ENCODE measurements around the gene KCNT2. TPM values are rescaled to one million over a fixed set of nuclear protein-coding genes. Genes with fewer than 3 reads are reported as not detected.
"Not testable (repeated sequence)": the region's sequence is repeated elsewhere in the genome, so short reads cannot be mapped to it uniquely, and the experiment has no call there.

KCNT2 gene
- total and polyA plus RNA-seq, 8 donors = 2.7 to 6.8 (median 5.1) TPM

DNA sequence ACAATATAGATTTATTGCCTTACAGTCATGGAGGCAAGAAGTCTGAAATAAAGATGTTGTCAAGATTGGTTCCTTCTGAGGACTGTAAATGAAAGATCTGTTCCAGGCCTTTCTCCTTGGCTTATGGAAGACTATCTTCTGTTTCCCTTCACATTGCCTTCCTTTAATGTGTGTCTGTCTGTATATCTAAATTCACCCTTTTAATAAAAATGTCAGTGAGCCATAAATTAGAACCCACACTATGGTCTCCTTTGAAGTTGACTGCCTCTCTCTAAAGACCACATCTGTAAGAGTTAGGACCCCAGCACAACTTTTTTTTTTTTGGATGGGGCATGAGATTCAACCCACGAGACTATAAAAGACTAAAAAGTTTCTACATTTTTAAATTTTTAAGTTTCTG is 305.8 kb downstream of the KCNT2 start:
- no peak for DNase-seq

DNA sequence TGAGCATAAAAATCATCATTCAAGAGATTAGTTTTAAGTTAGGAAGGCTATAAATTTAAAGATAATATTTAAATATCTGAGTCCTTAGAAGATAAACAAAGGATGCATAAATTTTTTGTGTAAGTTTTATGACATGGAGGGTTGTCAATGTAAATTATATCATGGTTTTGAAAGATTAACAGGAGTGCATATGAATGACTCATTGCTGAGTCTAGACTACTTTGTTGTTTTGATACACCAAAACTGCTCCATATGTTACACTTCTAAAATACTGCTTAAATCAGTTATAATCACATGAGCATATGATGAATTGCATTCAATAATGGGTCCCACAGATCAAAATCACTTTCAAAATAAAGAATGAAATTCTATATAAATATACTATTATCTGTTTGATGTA is 312.5 kb downstream of the KCNT2 start:
- H3K9me3 ChIP-seq = no peaks in the 10 kb centered on the region
- no peak overlapping the region for H3K4me3 ChIP-seq
- no peak for DNase-seq
- intact Hi-C loops (cut with DNase I) = no loop called here
- no peak for ATAC-seq
- H3K36me3 ChIP-seq = no peaks in the 10 kb centered on the region
- H3K27ac ChIP-seq = no peak overlapping the region
- TF ChIP-seq, protein P1, sequence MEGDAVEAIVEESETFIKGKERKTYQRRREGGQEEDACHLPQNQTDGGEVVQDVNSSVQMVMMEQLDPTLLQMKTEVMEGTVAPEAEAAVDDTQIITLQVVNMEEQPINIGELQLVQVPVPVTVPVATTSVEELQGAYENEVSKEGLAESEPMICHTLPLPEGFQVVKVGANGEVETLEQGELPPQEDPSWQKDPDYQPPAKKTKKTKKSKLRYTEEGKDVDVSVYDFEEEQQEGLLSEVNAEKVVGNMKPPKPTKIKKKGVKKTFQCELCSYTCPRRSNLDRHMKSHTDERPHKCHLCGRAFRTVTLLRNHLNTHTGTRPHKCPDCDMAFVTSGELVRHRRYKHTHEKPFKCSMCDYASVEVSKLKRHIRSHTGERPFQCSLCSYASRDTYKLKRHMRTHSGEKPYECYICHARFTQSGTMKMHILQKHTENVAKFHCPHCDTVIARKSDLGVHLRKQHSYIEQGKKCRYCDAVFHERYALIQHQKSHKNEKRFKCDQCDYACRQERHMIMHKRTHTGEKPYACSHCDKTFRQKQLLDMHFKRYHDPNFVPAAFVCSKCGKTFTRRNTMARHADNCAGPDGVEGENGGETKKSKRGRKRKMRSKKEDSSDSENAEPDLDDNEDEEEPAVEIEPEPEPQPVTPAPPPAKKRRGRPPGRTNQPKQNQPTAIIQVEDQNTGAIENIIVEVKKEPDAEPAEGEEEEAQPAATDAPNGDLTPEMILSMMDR (IDR thresholded peaks at IDR 0.05) = no peak
- H3K4me1 ChIP-seq = no peaks in the 10 kb centered on the region
- H3K27me3 ChIP-seq = no peaks in the 10 kb centered on the region

More for the DNA sequence above, 305.8 kb downstream of the KCNT2 start:
- TF ChIP-seq, protein P1 (IDR thresholded peaks at IDR 0.05) = no peak
- intact Hi-C loops (cut with DNase I) = loop anchor here in 1 of 2 donors (10.0 kb wide), 1 partner anchor 158 kb away; no protein-coding TSS in a partner anchor
- Histone ChIP-seq H3K9me3 (no peaks in the 10 kb centered on the region), H3K27me3 (no peaks in the 10 kb centered on the region), H3K4me1 (no peaks in the 10 kb centered on the region), H3K27ac (no peak overlapping the region), H3K36me3 (no peaks in the 10 kb centered on the region), H3K4me3 (no peak overlapping the region)
- ATAC-seq = no peak

DNA sequence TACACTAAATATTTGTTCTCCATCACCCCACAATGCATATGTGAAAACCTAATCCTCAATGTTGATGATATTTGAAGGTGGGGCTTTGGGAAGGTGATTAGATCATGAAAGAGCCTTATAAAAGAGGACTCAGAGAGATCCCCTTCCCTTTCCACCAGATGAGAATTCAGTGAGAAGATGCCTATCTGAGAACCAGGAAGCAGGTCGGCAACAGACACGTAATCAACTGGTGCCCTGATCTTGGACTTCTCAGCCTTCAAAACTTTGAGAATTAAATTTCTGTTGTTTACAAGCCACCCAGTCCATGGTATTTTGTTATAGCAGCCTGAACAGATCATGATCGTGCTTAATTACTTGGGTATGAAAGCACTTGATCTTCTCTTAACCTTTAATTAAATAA is 329.4 kb downstream of the KCNT2 start:
- H3K4me1 ChIP-seq = no peaks in the 10 kb centered on the region
- intact Hi-C loops (cut with DNase I) = no loop called here
- DNase-seq = no peak
- H3K27me3 ChIP-seq = no peaks in the 10 kb centered on the region
- no peak overlapping the region for H3K27ac ChIP-seq
- ATAC-seq = no peak
- H3K36me3 ChIP-seq = no peaks in the 10 kb centered on the region
- no peak overlapping the region for H3K4me3 ChIP-seq
- H3K9me3 ChIP-seq = no peaks in the 10 kb centered on the region
- TF ChIP-seq, protein P1 (IDR thresholded peaks at IDR 0.05) = no peak

DNA sequence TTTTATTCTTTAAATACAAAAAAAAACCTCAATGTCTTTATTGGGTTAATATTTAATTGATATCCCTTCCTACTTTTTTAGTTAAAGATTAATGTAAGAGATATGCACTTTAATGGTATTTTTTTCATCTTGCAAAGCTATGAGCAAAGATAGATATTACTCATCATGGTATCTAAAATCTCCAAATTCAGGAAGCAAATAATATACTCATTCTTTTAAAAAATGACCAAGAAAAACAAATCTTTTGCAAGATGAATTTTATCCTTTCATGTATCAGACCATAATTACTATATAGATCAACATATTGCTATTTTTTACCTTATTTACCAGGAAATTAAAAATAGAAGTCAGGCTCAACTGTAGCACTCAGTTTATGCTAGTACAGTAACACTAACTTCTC is 330.4 kb downstream of the KCNT2 start:
- Histone ChIP-seq H3K4me3 (no peak overlapping the region), H3K27me3 (no peaks in the 10 kb centered on the region), H3K4me1 (no peaks in the 10 kb centered on the region), H3K27ac (no peak overlapping the region), H3K36me3 (no peaks in the 10 kb centered on the region), H3K9me3 (no peaks in the 10 kb centered on the region)
- ATAC-seq (no peak), DNase-seq (no peak)
- intact Hi-C loops (cut with DNase I) = no loop called here
- TF ChIP-seq, protein P1 (IDR thresholded peaks at IDR 0.05) = no peak

DNA sequence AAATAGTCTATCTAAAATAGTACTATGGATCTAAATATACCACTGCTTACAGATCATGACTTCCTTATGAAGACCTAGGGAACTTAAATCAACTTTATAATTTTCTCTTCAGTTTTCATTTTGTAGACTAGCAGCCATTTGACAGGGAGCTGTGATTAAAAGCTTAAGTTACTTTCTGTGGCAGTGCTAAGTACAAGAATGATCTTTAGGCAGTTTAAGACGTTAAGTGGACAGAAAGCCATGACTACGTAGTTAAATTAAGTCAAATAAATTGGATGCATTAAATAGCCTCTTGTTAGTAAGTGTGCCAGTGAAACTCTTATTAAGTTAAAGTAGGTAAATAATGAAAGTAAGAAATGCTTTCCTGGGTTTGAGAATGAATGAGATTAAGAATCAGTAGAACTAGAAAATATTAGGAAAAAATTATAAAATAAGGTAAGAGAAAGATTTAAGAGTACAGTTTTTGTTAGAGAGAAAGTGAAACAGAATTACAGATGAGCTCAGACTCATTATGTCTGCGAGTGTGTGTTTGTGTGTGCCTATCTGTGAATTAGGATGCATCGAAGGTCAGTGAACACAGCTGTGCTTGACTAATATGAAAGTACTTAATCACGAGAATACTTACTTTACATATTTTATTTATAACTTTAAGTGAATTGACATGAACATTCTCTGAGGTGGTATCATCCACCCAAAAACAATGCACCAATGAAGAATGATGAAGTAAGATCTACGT is 336.9 kb downstream of the KCNT2 start:
- no peaks in the 10 kb centered on the region for H3K4me1 ChIP-seq
- intact Hi-C loops (cut with DNase I) = no loop called here
- H3K36me3 ChIP-seq = no peaks in the 10 kb centered on the region
- H3K9me3 ChIP-seq = no peaks in the 10 kb centered on the region
- TF ChIP-seq, protein P1 (IDR thresholded peaks at IDR 0.05) = no peak
- H3K27ac ChIP-seq = no peak overlapping the region
- ATAC-seq = no peak
- H3K4me3 ChIP-seq = no peak overlapping the region
- no peaks in the 10 kb centered on the region for H3K27me3 ChIP-seq
- DNase-seq = no peak

DNA sequence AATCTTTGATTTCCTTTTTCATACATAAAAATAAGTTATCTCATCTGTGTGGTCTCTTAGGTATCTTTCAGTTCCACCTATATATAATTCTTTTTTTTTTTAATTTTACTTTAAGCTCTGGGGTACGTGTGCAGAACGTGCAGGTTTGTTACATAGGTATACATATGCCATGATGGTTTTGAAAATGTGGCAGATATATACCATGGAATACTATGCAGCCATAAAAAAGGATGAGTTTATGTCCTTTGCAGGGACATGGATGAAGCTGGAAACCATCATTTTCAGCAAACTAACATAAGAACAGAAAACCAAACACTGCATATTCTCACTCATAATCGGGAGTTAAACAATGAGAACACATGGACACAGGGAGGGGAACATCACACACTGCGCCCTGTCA is 345.2 kb downstream of the KCNT2 start:
- intact Hi-C loops (cut with DNase I); H3K36me3 ChIP-seq; H3K4me1 ChIP-seq; H3K27me3 ChIP-seq; H3K27ac ChIP-seq; ATAC-seq; H3K4me3 ChIP-seq; H3K9me3 ChIP-seq; DNase-seq: not testable (repeated sequence)

Measured in left lung (tissue), 10 donors.